LNCaP clone FGC (cell line): ENCODE results near the gene MAPK8.

Experiments
- DNase-seq: peaks from one replicate; pipeline ENCODE4 v3.0.0-alpha.2; 2011; ENCODE audit warnings: low read depth
- H3K4me3 ChIP-seq: 2 replicates; pipeline ENCODE4 v1.5.1; 2011; ENCODE audit warnings: mild to moderate bottlenecking, low read depth, low read length, control low read depth
- TF ChIP-seq, protein P1 (sequence below): IDR thresholded peaks from 2 replicates; pipeline ENCODE4 v1.5.1; 2012; ENCODE audit warnings: mild to moderate bottlenecking; ENCODE audit not compliant: control insufficient read depth, insufficient read depth; ENCODE audit errors: extremely low read depth

The MAPK8 gene

DNA sequence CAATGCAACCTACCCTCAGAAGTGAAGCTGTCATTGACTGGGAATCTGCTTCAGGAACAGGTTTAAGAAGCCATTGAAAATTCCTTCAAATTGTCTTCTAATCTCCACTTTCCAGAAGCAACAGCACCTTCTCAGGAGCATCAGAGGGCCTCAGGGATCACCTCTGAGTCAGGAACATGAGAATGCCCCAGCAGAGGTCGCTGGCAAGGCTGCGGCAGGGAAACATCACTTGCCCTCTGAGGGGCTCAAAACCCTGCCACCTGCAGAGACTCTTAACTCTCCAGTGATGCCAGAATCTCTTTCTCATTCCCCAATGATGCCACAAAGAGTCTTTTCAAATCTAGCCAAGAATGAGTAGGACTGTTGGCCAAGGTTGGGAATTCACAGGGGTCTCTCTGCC is 5.9 kb upstream of the MAPK8 start:
- H3K4me3 ChIP-seq = no peak overlapping the region
- TF ChIP-seq, protein P1, sequence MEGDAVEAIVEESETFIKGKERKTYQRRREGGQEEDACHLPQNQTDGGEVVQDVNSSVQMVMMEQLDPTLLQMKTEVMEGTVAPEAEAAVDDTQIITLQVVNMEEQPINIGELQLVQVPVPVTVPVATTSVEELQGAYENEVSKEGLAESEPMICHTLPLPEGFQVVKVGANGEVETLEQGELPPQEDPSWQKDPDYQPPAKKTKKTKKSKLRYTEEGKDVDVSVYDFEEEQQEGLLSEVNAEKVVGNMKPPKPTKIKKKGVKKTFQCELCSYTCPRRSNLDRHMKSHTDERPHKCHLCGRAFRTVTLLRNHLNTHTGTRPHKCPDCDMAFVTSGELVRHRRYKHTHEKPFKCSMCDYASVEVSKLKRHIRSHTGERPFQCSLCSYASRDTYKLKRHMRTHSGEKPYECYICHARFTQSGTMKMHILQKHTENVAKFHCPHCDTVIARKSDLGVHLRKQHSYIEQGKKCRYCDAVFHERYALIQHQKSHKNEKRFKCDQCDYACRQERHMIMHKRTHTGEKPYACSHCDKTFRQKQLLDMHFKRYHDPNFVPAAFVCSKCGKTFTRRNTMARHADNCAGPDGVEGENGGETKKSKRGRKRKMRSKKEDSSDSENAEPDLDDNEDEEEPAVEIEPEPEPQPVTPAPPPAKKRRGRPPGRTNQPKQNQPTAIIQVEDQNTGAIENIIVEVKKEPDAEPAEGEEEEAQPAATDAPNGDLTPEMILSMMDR = no peak
- DNase-seq = no peak

DNA sequence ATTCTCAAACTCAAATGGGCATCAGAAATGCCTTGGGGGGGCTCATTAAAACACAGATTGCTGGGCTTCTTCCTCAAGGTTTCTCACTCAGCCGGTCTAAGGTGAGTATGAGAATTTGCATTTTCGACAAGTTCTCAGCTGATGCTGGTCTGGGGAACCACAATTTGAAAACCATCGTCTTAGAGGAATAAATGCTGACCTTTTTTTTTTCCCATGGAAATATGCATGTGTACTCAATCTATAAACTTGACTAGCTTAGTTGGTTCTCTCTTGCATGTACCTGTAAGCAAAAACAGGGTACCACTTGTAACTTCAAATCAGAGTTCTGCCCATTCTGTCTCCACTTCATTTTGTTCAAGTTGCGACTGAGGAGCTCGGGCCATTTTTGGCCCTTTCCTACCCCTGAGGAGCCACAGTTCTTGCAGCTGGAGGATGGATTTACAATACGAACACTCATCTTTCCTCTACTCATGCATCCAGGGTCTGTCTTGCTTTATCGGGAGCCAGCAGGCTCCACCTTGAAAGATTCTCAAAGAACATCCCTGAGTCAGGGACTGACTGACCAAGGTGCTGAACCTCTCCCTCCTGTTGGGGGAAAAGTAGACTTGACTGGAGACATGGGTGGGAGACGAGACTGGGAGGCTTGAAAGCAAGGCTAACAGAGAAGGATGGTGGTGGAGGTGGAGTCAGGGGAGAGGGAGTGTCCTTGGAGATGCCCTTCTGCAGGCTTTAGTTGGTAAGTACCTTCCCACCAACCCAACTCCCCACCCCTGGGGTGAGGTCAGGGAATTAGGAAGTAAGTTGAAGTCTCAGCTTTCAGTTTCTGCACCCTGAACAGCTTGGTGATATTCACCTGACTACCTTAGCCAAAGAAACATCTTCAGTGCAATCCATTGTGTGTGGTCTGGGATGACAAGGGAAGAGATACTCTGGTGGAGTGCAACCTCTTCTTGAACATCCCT is 3.7 kb upstream of the MAPK8 start:
- H3K4me3 ChIP-seq = no peak overlapping the region
- DNase-seq = no peak
- TF ChIP-seq, protein P1 = no peak

DNA sequence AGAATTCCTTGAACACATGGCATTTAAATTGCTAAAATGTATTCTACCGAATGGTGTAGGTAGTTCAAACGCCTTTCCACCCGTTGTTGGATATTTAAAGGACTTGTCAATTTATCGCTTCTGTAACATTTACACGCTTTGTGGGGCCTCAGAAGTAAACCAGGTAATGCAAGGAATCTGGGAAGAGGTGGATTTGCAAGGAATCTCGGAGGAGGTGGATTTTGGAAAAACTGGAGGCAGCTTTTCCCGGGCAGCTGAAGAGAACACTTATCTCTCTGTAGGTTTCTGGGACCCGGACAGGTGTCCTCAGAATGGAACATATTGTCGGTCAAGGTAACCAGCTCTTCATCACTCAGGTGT is 592 bp upstream of the MAPK8 start:
- DNase-seq = no peak
- peak overlapping the region; percentile 37 for H3K4me3 ChIP-seq
- TF ChIP-seq, protein P1 = no peak

DNA sequence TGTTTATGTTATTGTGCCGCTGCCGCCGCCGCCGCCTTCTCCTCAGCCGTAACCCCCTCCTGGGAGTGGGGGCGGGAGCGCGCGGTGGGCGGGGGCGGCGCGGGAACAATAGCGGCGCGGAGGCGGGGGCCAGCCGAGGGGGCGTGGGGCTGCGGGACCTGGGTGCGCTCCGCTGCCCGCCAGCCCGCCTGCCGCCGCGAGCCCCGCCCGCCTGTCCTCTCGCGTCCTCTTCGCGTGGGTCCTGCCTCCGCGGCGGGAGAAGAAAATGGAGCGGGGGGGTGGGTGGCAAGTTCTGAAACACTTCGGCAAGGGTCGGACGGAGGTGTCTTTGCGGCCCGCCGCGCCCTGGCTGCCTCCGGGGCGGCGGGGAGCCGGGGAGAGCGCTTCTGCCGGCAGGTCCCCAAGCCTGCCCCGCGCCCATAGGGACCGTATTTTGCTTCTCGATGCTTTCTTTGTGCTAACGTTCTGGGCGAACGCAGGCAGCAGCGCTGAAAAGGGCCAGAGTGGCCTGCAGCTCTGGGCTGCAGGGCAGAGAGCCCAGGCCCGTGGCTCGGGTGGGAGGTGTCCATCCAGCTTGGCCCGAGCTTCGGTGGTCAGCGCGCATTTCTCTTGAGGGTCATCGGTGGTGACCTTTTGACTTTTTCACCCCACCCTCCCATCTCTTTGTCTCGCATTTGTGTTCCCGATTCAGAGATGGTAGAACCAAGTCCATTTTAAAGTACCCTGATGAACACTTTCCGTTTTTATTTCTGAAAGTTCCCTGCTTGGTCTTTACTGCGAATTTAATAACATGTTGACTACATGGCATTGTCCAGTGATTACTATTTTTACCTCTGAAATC is 613 bp downstream of the MAPK8 start:
- no peak for DNase-seq
- H3K4me3 ChIP-seq = peak overlapping the region; percentile 63
- TF ChIP-seq, protein P1 = no peak

DNA sequence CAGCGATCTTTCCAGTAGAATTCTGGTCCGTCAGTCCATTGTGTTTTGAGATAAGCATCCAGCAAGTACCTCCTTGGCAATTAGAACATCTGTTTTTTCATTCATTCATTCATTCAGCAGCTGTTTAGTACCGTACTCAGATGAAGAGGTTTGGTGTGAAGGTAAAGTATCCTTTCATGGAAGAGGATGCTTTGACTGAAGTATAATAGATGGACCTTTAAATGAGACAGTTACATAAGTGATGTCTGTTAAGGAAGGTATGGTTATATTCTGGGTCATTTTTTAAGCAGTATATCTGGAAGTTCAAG is 1.2 kb downstream of the MAPK8 start:
- TF ChIP-seq, protein P1 = no peak
- H3K4me3 ChIP-seq = peak overlapping the region; percentile 63
- DNase-seq = no peak

DNA sequence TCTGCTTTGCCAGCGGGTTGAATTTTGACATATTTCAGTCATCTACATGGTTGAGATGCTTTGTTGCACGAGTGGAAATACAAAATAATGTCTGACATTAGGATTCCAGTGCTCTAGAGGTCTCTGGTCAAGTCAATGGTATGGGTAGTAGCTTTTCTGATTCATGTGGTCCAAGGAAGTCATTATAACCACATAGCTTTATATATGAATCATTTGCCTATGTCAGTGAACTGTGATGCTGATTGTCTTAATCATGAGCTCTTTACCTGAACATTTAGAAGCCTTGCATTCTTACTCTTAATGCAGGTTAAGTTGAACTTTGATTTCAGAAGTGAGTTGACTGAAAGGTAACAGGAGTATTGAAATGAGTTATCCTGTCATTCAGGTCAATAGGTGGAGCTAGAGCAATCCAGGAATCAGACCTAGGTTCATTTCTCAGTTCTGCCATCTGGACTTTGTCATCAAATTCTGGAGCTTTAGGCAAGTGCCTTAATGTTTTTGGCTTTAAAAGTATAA is 3.3 kb downstream of the MAPK8 start:
- no peak for DNase-seq
- no peak overlapping the region for H3K4me3 ChIP-seq
- TF ChIP-seq, protein P1 = peak; percentile 66
